Mesothelial cell of epicardium (in vitro differentiated cells): Measurements from ENCODE around the gene KCTD15. TPM values are rescaled to one million over a fixed set of nuclear protein-coding genes. Genes with fewer than 3 reads are reported as not detected.
A peak's percentile ranks its signal among the peaks of the same experiment; 100 is the strongest.

ENCODE experiments used
- DNase-seq, 2 experiments: peaks; one replicate each; pipeline ENCODE4 v3.0.0; 2021; ENCODE audit warnings: low spot score in 2 of 2; ENCODE audit not compliant: unreplicated experiment in 2 of 2
- H3K27ac Mint-ChIP-seq: 2 replicates; pipeline ENCODE4 v1.8.0; 2021; ENCODE audit warnings: mixed read lengths
- H3K27me3 Mint-ChIP-seq: 2 replicates; pipeline ENCODE4 v1.8.0; 2021; ENCODE audit warnings: low read depth, mixed read lengths
- H3K36me3 Mint-ChIP-seq: 2 replicates; pipeline ENCODE4 v1.8.0; 2021; ENCODE audit warnings: mixed read lengths
- H3K4me1 Mint-ChIP-seq: 2 replicates; pipeline ENCODE4 v1.8.0; 2021; ENCODE audit warnings: mixed read lengths
- H3K4me3 Mint-ChIP-seq: 2 replicates; pipeline ENCODE4 v1.8.0; 2021; ENCODE audit warnings: mild to moderate bottlenecking, moderate library complexity, mixed read lengths
- H3K9me3 Mint-ChIP-seq: 2 replicates; pipeline ENCODE4 v1.8.0; 2021; ENCODE audit warnings: mixed read lengths
- CTCF ChIP-seq: fragments of 200-600 bp; sonication (generic); IDR thresholded peaks from one replicate; pipeline ENCODE4 v1.5.0; 2021; ENCODE audit warnings: antibody characterized with exemption; ENCODE audit not compliant: unreplicated experiment
- total RNA-seq: library from RNA; stranded (reverse); gene quantifications from 3 replicates; pipeline ENCODE4 v1.2.1, GENCODE V29; 2021

KCTD15 gene
- total RNA-seq, 1 donor from 2014 or later = 48.1 TPM

- H3K36me3 Mint-ChIP-seq = peaks cover under 1% of the 10 kb centered on the region
- peaks cover 11% of the 10 kb centered on the region for H3K4me1 Mint-ChIP-seq
- H3K27ac Mint-ChIP-seq = no peak overlapping the region
- H3K27me3 Mint-ChIP-seq = peaks cover 28% of the 10 kb centered on the region
- H3K9me3 Mint-ChIP-seq = no peaks in the 10 kb centered on the region
- no peak for DNase-seq
- H3K4me3 Mint-ChIP-seq = peak overlapping the region; percentile 48
- no peak for TF ChIP-seq CTCF
Measured at GRCh38 chr19:33819506-33819879, 22.8 kb downstream of the KCTD15 start.

GRCh38 chr19:33819880-33820781, 23.5 kb downstream of the KCTD15 start:
- H3K27me3 Mint-ChIP-seq = peaks cover 28% of the 10 kb centered on the region
- no peak for TF ChIP-seq CTCF
- peaks cover 11% of the 10 kb centered on the region for H3K4me1 Mint-ChIP-seq
- peak overlapping the region; percentile 70 for H3K4me3 Mint-ChIP-seq
- no peaks in the 10 kb centered on the region for H3K9me3 Mint-ChIP-seq
- DNase-seq = peak in 1 of 2 experiments; percentile 67
- no peaks in the 10 kb centered on the region for H3K36me3 Mint-ChIP-seq
- no peak overlapping the region for H3K27ac Mint-ChIP-seq

GRCh38 chr19:33821871-33822270, 25.2 kb downstream of the KCTD15 start:
- H3K9me3 Mint-ChIP-seq = no peaks in the 10 kb centered on the region
- DNase-seq = no peak
- no peak for TF ChIP-seq CTCF

GRCh38 chr19:33823341-33823740, 26.7 kb downstream of the KCTD15 start:
- Mint-ChIP-seq H3K36me3 (no peaks in the 10 kb centered on the region), H3K27ac (no peak overlapping the region), H3K4me1 (peaks cover 8% of the 10 kb centered on the region), H3K9me3 (no peaks in the 10 kb centered on the region), H3K4me3 (no peak overlapping the region), H3K27me3 (peaks cover 22% of the 10 kb centered on the region)
- TF ChIP-seq CTCF = no peak
- DNase-seq = no peak

More at GRCh38 chr19:33821871-33822270, 25.2 kb downstream of the KCTD15 start:
- H3K27me3 Mint-ChIP-seq = peaks cover 28% of the 10 kb centered on the region
- H3K36me3 Mint-ChIP-seq = no peaks in the 10 kb centered on the region
- peaks cover 8% of the 10 kb centered on the region for H3K4me1 Mint-ChIP-seq
- H3K4me3 Mint-ChIP-seq = no peak overlapping the region
- no peak overlapping the region for H3K27ac Mint-ChIP-seq

GRCh38 chr19:33825556-33825955, 28.9 kb downstream of the KCTD15 start:
- Mint-ChIP-seq H3K4me1 (peaks cover 7% of the 10 kb centered on the region), H3K27ac (no peak overlapping the region), H3K9me3 (no peaks in the 10 kb centered on the region), H3K36me3 (no peaks in the 10 kb centered on the region), H3K4me3 (no peak overlapping the region), H3K27me3 (peaks cover 18% of the 10 kb centered on the region)
- TF ChIP-seq CTCF = no peak
- no peak for DNase-seq
